ENCODE measurements around the gene DUSP19. TPM values are rescaled to one million over a fixed set of nuclear protein-coding genes. Genes with fewer than 3 reads are reported as not detected.

DUSP19 gene
- total and polyA plus RNA-seq, 2 of the 13 experiments (the other 11 are each of a cell fraction or from before 2014, with no cell fraction given): 1.3 to 1.9 TPM

DNA sequence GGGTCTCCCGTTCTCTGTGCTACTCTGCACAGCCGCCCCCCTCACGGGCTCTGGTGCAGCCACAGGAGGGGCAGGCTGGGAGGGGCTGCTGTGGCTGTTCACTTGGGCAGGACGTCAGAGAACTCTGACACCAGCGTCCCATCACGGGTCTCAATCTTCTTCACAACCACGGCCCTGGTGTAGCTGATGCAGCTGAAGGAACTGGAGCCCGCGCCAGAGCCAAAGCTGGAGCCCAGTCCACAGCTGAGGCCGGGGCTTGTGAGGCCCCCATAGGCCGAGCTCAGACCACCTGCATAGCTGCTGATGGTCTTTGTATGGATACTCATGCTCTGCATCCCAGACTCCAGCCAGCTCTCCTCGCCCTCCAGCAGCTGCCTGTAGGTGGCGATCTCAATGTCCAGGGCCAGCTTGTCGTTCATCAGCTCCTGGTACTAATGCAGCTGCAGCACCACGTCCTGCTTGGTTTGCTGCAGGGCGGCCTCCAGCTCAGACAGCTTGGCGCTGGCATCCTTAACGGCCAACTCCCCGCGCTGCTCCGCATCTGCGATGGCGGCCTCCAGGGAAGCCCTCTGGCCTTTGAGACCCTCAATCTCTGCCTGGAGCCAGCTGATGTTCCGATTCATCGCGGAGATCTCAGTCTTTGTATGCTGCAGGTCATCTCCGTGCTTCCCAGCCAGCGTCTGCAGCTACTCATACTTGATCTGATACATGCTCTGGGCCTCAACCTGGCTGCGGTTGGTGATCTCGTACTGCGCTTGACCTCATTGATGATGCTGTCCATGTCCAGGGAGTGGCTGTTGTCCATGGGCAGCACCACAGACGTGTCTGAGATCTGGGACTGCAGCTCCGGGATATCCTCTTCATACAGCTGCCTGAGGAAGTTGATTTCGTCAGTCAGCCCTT, 7.4 kb upstream of the DUSP19 start (continued):
- TF ChIP-seq, protein P1, sequence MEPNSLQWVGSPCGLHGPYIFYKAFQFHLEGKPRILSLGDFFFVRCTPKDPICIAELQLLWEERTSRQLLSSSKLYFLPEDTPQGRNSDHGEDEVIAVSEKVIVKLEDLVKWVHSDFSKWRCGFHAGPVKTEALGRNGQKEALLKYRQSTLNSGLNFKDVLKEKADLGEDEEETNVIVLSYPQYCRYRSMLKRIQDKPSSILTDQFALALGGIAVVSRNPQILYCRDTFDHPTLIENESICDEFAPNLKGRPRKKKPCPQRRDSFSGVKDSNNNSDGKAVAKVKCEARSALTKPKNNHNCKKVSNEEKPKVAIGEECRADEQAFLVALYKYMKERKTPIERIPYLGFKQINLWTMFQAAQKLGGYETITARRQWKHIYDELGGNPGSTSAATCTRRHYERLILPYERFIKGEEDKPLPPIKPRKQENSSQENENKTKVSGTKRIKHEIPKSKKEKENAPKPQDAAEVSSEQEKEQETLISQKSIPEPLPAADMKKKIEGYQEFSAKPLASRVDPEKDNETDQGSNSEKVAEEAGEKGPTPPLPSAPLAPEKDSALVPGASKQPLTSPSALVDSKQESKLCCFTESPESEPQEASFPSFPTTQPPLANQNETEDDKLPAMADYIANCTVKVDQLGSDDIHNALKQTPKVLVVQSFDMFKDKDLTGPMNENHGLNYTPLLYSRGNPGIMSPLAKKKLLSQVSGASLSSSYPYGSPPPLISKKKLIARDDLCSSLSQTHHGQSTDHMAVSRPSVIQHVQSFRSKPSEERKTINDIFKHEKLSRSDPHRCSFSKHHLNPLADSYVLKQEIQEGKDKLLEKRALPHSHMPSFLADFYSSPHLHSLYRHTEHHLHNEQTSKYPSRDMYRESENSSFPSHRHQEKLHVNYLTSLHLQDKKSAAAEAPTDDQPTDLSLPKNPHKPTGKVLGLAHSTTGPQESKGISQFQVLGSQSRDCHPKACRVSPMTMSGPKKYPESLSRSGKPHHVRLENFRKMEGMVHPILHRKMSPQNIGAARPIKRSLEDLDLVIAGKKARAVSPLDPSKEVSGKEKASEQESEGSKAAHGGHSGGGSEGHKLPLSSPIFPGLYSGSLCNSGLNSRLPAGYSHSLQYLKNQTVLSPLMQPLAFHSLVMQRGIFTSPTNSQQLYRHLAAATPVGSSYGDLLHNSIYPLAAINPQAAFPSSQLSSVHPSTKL (CRISPR knock-in tag; IDR thresholded peaks at IDR 0.05): peak; percentile 56; the same call in 1 of the 2 replicates
- TF ChIP-seq BRD4 (CRISPR knock-in tag; IDR thresholded peaks at IDR 0.05): no peak
- no peak for TF ChIP-seq ATF7 (IDR thresholded peaks at IDR 0.05)
- no peak for TF ChIP-seq ATF7 (CRISPR knock-in tag; IDR thresholded peaks at IDR 0.05)
- TF ChIP-seq, protein P2, sequence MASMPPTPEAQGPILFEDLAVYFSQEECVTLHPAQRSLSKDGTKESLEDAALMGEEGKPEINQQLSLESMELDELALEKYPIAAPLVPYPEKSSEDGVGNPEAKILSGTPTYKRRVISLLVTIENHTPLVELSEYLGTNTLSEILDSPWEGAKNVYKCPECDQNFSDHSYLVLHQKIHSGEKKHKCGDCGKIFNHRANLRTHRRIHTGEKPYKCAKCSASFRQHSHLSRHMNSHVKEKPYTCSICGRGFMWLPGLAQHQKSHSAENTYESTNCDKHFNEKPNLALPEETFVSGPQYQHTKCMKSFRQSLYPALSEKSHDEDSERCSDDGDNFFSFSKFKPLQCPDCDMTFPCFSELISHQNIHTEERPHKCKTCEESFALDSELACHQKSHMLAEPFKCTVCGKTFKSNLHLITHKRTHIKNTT (CRISPR knock-in tag; IDR thresholded peaks at IDR 0.05): no peak
- TF ChIP-seq, protein P3, sequence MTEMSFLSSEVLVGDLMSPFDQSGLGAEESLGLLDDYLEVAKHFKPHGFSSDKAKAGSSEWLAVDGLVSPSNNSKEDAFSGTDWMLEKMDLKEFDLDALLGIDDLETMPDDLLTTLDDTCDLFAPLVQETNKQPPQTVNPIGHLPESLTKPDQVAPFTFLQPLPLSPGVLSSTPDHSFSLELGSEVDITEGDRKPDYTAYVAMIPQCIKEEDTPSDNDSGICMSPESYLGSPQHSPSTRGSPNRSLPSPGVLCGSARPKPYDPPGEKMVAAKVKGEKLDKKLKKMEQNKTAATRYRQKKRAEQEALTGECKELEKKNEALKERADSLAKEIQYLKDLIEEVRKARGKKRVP (CRISPR knock-in tag; IDR thresholded peaks at IDR 0.05): no peak
- TF ChIP-seq ISL2 (CRISPR knock-in tag; IDR thresholded peaks at IDR 0.05): no peak
- no peak for TF ChIP-seq NONO (IDR thresholded peaks at IDR 0.05)
- 0 out of 2 replicates have a peak, but pooled peaks have one; percentile 39 for TF ChIP-seq NONO (CRISPR knock-in tag; conservative IDR thresholded peaks at IDR 0.05)
- TF ChIP-seq EEA1 (CRISPR knock-in tag; IDR thresholded peaks at IDR 0.05; ENCODE audit: borderline replicate concordance): no peak
- no peak for TF ChIP-seq MAFG (CRISPR knock-in tag; IDR thresholded peaks at IDR 0.05)
- TF ChIP-seq RARG (CRISPR knock-in tag; IDR thresholded peaks at IDR 0.05; ENCODE audit: low read depth): no peak
- TF ChIP-seq ZNF720 (CRISPR knock-in tag; IDR thresholded peaks at IDR 0.05): no peak
- TF ChIP-seq FOXA1 (IDR thresholded peaks at IDR 0.05): no peak
- TF ChIP-seq FOXA1 (CRISPR knock-in tag; IDR thresholded peaks at IDR 0.05): 0 out of 2 replicates have a peak, but pooled peaks have one; percentile 13
- peak; percentile 43; the same call in 1 of the 2 replicates for TF ChIP-seq ZNF451 (CRISPR knock-in tag; IDR thresholded peaks at IDR 0.05)
- TF ChIP-seq SOX13 (IDR thresholded peaks at IDR 0.05): no peak
- TF ChIP-seq SOX13 (CRISPR knock-in tag; conservative IDR thresholded peaks at IDR 0.05 in 1 of 2, IDR thresholded peaks at IDR 0.05 in 1 of 2): no peak
- TF ChIP-seq KLF13 (CRISPR knock-in tag; IDR thresholded peaks at IDR 0.05): no peak
- TF ChIP-seq GTF2F1 (IDR thresholded peaks at IDR 0.05; ENCODE audit: low read length): no peak
- TF ChIP-seq ZMYM3 (CRISPR knock-in tag; IDR thresholded peaks at IDR 0.05): peak; percentile 70; the same call in 1 of the 2 replicates
- TF ChIP-seq, protein P4, sequence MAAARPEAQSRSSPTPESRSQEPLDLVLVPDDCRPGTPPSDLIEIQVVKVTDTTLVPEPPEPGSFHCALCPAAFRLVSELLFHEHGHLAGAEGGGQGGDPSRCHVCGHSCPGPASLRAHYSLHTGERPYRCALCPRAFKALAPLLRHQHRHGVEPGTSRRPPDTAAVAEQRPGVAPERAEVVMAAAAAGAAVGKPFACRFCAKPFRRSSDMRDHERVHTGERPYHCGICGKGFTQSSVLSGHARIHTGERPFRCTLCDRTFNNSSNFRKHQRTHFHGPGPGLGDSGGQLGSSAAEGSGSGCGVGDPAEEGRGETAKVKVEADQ (CRISPR knock-in tag; IDR thresholded peaks at IDR 0.05; ENCODE audit: borderline replicate concordance): no peak
- TF ChIP-seq, protein P5, sequence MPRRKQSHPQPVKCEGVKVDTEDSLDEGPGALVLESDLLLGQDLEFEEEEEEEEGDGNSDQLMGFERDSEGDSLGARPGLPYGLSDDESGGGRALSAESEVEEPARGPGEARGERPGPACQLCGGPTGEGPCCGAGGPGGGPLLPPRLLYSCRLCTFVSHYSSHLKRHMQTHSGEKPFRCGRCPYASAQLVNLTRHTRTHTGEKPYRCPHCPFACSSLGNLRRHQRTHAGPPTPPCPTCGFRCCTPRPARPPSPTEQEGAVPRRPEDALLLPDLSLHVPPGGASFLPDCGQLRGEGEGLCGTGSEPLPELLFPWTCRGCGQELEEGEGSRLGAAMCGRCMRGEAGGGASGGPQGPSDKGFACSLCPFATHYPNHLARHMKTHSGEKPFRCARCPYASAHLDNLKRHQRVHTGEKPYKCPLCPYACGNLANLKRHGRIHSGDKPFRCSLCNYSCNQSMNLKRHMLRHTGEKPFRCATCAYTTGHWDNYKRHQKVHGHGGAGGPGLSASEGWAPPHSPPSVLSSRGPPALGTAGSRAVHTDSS (CRISPR knock-in tag; conservative IDR thresholded peaks at IDR 0.05): no peak
